HG03571 (cell line): Measurements from ENCODE around the gene NLGN1.
"Not testable (repeated sequence)": the region's sequence is repeated elsewhere in the genome, so short reads cannot be mapped to it uniquely, and the experiment has no call there.

Experiments
- ATAC-seq: cut with Tn5 transposase; IDR thresholded peaks from one replicate; pipeline ENCODE4 v1.9.1; 2021; ENCODE audit not compliant: unreplicated experiment

The NLGN1 gene

GRCh38 chr3:173397161-173398110 lies at the start of gene NLGN1:
Gene NLGN1 (plus strand): TSS chr3:173397744.
- no peak for ATAC-seq

GRCh38 chr3:173351886-173352285 lies 45.7 kb upstream of the NLGN1 start:
- ATAC-seq = no peak

GRCh38 chr3:173353137-173353536 lies 44.4 kb upstream of the NLGN1 start:
- not testable (repeated sequence) for ATAC-seq

- no peak for ATAC-seq
Measured at GRCh38 chr3:173354124-173354523, 43.4 kb upstream of the NLGN1 start.

GRCh38 chr3:173371848-173372487 lies 25.6 kb upstream of the NLGN1 start:
- no peak for ATAC-seq

- ATAC-seq = no peak
Measured at GRCh38 chr3:173380681-173381080, 16.9 kb upstream of the NLGN1 start.

GRCh38 chr3:173381936-173382335 lies 15.6 kb upstream of the NLGN1 start:
- not testable (repeated sequence) for ATAC-seq

GRCh38 chr3:173395073-173395411 lies 2.5 kb upstream of the NLGN1 start:
- peak; percentile 36 for ATAC-seq

- peak; percentile 94 for ATAC-seq
Measured at GRCh38 chr3:173395412-173396181, 1.9 kb upstream of the NLGN1 start.

GRCh38 chr3:173396191-173397041 lies 1.1 kb upstream of the NLGN1 start:
- ATAC-seq = no peak

- ATAC-seq = no peak
Measured at GRCh38 chr3:173398111-173398479, 551 bp downstream of the NLGN1 start.

- no peak for ATAC-seq
Measured at GRCh38 chr3:173399044-173399443, 1.5 kb downstream of the NLGN1 start.

- no peak for ATAC-seq
Measured at GRCh38 chr3:173401369-173401768, 3.8 kb downstream of the NLGN1 start.

GRCh38 chr3:173402656-173403055 lies 5.1 kb downstream of the NLGN1 start:
- no peak for ATAC-seq

- no peak for ATAC-seq
Measured at GRCh38 chr3:173403376-173403775, 5.8 kb downstream of the NLGN1 start.

GRCh38 chr3:173404156-173404555 lies 6.6 kb downstream of the NLGN1 start:
- ATAC-seq = no peak

GRCh38 chr3:173410436-173410835 lies 12.9 kb downstream of the NLGN1 start:
- no peak for ATAC-seq

- no peak for ATAC-seq
Measured at GRCh38 chr3:173410849-173411248, 13.3 kb downstream of the NLGN1 start.

- ATAC-seq = no peak
Measured at GRCh38 chr3:173411375-173411973, 13.9 kb downstream of the NLGN1 start.

GRCh38 chr3:173416070-173416469 lies 18.5 kb downstream of the NLGN1 start:
- ATAC-seq = no peak
